ENCODE data around the gene MAML3.

Gene MAML3

DNA sequence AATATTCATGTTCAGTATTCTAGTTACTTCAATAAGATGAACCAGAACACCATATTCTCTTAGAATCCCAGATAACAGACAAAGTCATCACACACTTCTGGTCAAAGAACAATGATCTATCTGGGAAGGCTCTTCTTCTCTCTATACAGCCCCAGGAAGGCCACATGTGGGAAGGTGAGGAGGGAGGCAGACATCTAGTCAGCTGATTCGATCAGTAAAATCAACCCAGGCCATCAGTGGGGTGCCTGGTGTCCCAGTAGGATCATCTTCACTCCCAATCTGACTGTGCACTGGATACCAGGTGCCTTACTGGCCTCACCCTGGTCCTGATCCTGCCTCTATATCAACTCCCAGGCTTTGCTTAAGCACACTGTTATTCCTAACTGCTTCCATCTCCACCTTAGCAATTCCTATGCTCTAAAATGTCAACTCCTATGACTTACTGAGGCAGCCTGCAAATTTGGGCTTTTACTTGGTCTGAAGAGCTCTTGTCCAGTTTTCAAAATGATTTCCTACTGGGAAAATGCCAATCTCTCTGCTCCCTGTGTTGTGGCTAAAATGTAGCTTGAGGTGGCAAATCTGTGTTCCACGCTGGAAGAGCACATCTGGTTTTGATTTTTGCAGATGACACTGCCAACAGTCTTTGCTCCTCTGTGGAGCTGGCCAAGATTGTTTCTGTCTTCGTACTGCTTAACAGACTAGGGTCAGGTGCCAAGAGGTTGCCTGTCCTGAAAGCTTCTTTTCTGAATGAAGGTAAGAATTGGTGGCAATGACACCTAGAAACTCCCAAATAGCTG lies 359.6 kb downstream of the MAML3 start:
- no peaks in the 10 kb centered on the region; the same call in 1 of the 2 replicates for H3K9me3 ChIP-seq (ENCODE audit: control insufficient read depth, insufficient read depth, low read length)
- H3K9ac ChIP-seq (ENCODE audit: low read depth, low read length): no peak overlapping the region
- no peaks in the 10 kb centered on the region for H3K4me1 ChIP-seq (ENCODE audit: insufficient read depth, low read length)
- no peaks in the 10 kb centered on the region for H3K36me3 ChIP-seq (ENCODE audit: insufficient read depth, low read length)

DNA sequence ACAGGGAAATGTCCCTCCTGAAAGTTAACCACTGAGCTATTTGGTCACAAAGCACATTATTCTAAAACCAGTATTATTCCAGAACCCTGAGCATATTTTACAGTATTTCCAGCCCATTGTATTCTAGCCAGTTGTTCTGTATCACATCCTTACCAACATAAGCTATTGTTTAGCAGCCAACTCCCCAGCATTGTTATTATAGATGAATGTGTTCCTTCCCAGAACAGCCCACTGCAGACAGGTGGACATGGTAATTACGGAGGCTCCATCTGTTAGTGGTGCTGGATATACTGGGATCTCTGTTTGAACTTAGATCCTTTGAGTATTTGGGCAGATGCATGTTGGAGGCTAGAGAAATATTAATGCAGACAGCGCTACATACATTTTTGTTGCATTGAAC lies 362.3 kb downstream of the MAML3 start:
- Histone ChIP-seq H3K4me1 (ENCODE audit: insufficient read depth, low read length) (no peaks in the 10 kb centered on the region), H3K9me3 (ENCODE audit: control insufficient read depth, insufficient read depth, low read length) (no peaks in the 10 kb centered on the region; the same call in 1 of the 2 replicates), H3K36me3 (ENCODE audit: insufficient read depth, low read length) (no peaks in the 10 kb centered on the region), H3K9ac (ENCODE audit: low read depth, low read length) (no peak overlapping the region)

DNA sequence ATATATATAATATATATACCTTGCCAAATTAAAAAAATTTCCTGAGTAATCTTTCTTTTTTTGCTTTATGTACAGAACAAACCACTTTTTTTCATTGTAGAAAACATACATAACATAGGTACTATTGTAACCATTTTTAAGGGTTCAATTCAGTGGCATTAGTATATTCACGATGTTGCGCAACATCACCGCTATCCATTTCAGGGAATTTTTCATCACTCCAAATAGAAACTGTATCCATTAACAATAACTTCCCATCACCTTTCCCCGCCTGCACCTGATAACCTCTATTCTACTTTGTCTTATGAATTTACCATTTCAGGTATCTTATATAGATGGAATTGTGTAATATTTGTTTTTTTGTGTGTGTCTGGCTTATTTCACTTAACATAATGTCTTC lies 363.7 kb downstream of the MAML3 start:
- H3K9ac ChIP-seq (ENCODE audit: low read depth, low read length): no peak overlapping the region
- no peaks in the 10 kb centered on the region for H3K9me3 ChIP-seq (ENCODE audit: control insufficient read depth, insufficient read depth, low read length)
- no peaks in the 10 kb centered on the region for H3K4me1 ChIP-seq (ENCODE audit: insufficient read depth, low read length)
- H3K36me3 ChIP-seq (ENCODE audit: insufficient read depth, low read length): no peaks in the 10 kb centered on the region

DNA sequence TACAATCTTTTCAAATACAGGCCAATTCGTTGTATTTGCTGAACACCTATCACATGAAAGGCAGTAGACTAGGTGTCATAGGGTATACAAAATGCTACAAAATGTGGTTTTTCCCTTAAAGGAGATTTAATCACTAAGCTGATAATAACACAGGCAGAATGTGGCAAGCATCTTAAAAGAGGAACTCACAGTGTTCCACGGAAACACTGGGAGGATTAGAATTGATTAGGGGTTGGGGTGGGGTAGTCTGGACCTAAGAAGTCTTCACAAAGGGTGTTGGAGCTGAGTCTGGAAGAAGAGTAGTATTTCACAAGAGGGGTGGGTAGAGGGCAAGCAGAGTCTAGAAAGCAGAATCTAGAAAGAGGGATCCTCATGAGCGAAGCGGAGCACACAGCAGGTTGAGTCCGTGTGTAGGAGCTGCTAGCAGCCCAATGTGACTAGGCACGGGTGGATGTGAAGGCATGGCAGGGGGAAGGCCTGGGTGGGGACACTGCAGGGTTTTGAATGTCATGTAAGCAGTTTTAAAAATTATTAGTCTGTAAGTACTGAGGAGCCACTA lies 364.8 kb downstream of the MAML3 start:
- Histone ChIP-seq H3K36me3 (ENCODE audit: insufficient read depth, low read length) (no peaks in the 10 kb centered on the region), H3K4me1 (ENCODE audit: insufficient read depth, low read length) (peaks cover 4% of the 10 kb centered on the region), H3K9me3 (ENCODE audit: control insufficient read depth, insufficient read depth, low read length) (no peaks in the 10 kb centered on the region), H3K9ac (ENCODE audit: low read depth, low read length) (no peak overlapping the region)

DNA sequence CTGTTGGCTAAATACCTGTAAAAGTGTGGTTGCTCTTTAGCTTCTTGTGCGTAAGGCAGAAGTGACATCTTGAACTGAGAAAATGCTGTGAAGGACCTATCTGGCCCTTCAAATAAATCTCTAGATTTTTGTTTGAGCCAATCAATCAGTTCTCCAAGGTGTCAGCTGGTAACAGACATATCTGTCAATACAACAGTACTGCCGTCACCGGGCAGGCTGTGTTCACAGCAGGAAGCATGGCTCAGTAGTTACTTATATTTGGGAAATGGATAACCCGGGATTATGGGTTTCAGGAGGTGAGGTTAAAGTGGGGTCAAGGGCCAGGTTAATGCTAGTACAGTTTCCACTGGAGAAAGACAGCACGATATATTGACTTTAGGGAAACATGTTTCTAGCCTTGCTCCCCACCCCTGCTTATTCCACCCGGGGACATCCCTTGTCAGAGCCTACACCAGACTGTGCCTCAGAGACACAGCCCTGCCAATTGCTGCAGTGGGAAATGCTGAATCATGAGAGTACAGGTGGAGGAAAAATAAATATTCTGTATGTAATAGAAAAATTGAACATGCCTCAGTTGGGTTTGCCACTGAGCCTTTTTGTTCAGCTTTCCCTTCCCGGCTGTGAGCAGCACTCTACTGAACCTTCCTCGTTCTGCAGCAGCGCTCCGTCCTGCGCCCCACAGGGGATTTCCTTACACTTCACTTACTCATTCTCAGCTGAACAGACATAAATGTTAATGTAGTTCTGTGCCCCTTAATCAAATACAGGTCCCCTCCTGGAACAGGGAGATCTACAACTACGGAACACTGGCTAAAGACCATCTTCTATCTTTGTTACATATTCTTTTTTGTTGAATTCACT lies 367.3 kb downstream of the MAML3 start:
- no peak overlapping the region for H3K9ac ChIP-seq (ENCODE audit: low read depth, low read length)
- H3K4me1 ChIP-seq (ENCODE audit: insufficient read depth, low read length): peaks cover 19% of the 10 kb centered on the region
- H3K9me3 ChIP-seq (ENCODE audit: control insufficient read depth, insufficient read depth, low read length): no peaks in the 10 kb centered on the region
- H3K36me3 ChIP-seq (ENCODE audit: insufficient read depth, low read length): no peaks in the 10 kb centered on the region

DNA sequence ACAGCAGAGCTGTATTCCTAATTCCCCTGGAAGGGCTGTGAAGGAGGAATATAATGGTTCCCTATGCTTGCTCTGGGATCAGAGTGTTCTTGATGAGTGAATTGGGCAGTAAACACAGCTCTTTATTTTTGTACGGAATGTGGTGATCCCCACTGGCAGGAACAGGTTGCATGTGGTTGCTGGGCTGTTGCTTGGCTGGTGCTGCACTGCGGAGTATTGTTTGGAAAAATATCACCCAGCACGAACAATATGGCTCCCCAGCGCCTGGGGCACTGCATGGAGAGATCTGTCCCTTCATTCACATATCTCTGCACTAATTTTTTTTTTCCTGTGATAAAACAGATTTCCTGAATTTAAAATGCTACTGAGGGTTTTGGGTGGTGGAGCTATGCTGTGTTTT lies 368.6 kb downstream of the MAML3 start:
- Histone ChIP-seq H3K4me1 (ENCODE audit: insufficient read depth, low read length) (peaks cover 19% of the 10 kb centered on the region), H3K9ac (ENCODE audit: low read depth, low read length) (no peak overlapping the region), H3K9me3 (ENCODE audit: control insufficient read depth, insufficient read depth, low read length) (no peaks in the 10 kb centered on the region), H3K36me3 (ENCODE audit: insufficient read depth, low read length) (no peaks in the 10 kb centered on the region)

DNA sequence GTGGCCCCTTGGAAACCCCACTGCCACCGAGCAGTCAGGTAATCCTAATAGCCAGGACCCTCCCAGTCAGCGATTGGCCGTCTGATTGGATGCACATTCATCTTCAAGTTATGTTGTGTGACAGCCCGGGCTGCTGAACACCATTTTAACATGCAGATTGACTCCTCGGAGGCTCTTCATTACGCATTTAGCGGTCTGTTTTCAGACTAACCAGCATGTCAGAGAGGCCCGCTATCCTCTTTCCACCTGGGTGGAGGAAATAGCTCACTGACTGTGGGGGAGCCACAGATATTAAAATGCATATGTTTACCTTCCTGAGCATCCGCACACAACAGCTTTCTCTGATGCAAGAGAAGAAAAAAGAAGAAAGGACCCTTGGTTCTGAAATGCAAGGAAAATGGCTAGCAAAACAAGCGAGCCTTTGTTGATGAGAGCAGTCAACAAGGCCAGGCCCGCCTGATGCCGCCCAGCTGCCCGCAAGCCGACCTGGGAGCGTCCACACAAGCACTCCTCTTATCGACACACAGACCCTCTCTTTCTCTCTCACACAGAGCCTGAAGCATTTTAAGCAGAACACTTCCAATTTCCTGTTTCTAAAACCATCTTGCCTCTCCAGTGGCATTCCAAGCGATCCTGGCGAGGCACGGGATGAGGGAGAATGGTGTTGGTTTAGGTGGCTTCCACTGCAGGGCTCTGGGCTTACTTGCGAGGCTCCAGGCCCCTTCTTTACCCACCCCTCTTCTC lies 370.1 kb downstream of the MAML3 start:
- no peaks in the 10 kb centered on the region for H3K36me3 ChIP-seq (ENCODE audit: insufficient read depth, low read length)
- peaks cover 19% of the 10 kb centered on the region for H3K4me1 ChIP-seq (ENCODE audit: insufficient read depth, low read length)
- no peak overlapping the region for H3K9ac ChIP-seq (ENCODE audit: low read depth, low read length)
- no peaks in the 10 kb centered on the region for H3K9me3 ChIP-seq (ENCODE audit: control insufficient read depth, insufficient read depth, low read length)

DNA sequence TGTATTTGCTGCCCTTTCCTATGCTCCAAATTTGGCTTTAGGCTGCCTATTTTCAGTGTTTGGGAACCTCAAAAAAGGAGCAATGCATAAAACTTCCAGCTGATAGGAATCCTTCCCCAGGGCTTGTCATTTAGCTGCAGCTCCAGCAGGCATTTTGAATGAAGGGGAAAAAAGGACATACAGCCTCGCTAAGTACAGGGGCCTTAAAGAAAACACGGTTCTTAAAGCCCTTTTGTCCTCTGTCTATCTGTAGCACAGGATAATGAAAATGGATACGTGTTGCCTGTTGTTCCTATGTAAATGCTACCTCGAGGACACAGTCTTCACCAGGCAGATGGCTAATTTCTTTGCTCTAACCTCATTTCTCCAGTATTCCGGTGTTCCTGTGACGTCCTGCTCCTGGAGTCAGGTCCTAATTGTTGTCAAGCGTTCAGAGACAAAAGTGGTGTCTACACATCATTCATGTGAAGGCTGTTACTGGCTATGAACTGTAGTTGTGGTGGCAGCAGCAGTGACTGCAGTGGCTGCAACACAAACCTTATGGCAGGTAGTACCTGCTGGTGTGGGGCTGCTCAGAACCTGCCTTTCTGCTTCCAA lies 371.0 kb downstream of the MAML3 start:
- Histone ChIP-seq H3K4me1 (ENCODE audit: insufficient read depth, low read length) (peaks cover 19% of the 10 kb centered on the region), H3K9me3 (ENCODE audit: control insufficient read depth, insufficient read depth, low read length) (no peaks in the 10 kb centered on the region), H3K36me3 (ENCODE audit: insufficient read depth, low read length) (no peaks in the 10 kb centered on the region), H3K9ac (ENCODE audit: low read depth, low read length) (no peak overlapping the region)

DNA sequence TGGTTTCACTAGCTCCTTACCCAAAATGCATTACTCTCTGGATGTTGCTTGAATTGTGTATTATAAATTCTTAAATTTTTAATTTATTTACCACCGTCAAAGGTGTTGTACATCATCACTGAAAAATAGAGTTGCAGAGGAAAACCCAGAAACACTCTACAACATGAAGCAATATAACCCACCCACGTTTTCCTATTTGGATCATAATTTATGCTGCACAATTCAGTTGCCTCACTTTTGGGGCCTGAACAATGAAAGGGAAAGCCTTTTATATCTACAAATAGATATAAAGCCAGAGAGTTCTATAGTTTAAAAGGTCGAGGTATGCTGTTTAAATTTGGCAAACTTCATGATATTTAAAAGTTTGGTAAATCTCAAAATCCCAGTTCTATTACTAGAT lies 372.9 kb downstream of the MAML3 start:
- no peak overlapping the region for H3K9ac ChIP-seq (ENCODE audit: low read depth, low read length)
- H3K36me3 ChIP-seq (ENCODE audit: insufficient read depth, low read length): no peaks in the 10 kb centered on the region
- H3K9me3 ChIP-seq (ENCODE audit: control insufficient read depth, insufficient read depth, low read length): no peaks in the 10 kb centered on the region
- peaks cover 20% of the 10 kb centered on the region for H3K4me1 ChIP-seq (ENCODE audit: insufficient read depth, low read length)

DNA sequence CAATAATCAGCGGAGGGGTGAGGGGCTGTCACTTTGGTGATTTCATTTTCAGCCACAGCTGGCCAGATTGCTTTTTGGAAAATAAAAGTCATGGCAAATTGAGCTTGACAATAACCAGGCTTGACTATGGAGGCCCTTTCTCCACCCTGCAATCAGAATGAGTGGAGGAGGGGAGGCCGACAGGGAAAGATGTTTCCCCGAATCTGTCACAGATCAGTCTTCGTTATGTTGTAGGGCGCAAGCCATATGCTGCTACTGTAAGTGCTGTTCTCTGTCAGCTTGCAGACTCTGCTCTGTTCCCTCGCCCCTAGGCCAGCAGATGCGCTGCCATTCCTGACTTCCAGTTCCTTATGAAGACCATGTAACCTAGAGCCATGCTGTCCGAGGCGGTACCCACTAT lies 374.3 kb downstream of the MAML3 start:
- Histone ChIP-seq H3K9ac (ENCODE audit: low read depth, low read length) (no peak overlapping the region), H3K36me3 (ENCODE audit: insufficient read depth, low read length) (no peaks in the 10 kb centered on the region), H3K9me3 (ENCODE audit: control insufficient read depth, insufficient read depth, low read length) (no peaks in the 10 kb centered on the region), H3K4me1 (ENCODE audit: insufficient read depth, low read length) (peaks cover 32% of the 10 kb centered on the region)

DNA sequence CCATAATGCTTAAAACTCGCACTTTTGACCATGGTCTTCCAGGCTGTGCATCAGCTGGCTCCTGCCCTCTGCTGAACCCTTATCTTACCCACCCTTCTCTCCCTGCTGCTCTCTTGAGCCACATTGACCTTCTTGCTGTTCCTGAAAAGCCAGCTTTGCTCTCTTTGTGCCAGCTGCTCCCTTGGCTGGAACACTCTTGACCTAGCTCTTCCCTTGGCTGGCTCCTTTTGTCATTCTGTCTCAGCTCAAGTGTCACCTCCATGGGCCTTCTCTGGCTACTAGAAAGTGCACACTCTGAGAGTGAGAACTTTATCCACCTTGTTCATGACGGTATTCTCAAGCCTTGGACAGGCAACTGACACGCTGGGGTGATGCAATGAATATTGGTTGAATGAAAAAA lies 376.2 kb downstream of the MAML3 start:
- H3K36me3 ChIP-seq (ENCODE audit: insufficient read depth, low read length): no peaks in the 10 kb centered on the region
- no peaks in the 10 kb centered on the region for H3K9me3 ChIP-seq (ENCODE audit: control insufficient read depth, insufficient read depth, low read length)
- no peak overlapping the region for H3K9ac ChIP-seq (ENCODE audit: low read depth, low read length)
- H3K4me1 ChIP-seq (ENCODE audit: insufficient read depth, low read length): peaks cover 15% of the 10 kb centered on the region

DNA sequence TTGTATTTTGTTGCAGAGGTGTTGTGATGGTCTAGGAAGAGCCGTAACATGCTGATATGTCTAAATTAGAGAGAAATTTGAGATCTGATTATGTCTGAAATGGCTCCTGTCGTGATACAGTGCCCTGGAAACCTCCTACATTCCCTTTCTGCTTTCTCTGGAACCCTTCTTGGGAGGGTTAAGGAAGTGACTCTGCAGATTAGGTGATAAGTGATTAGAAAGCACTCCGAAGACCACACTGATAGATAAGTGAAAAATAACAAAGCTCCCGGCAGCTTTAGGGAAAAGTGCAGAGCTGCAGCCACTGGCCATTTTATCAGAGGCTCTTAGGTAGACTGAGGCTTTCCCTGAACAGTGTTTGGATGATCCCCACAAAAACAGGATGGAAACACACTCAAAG lies 377.7 kb downstream of the MAML3 start:
- no peaks in the 10 kb centered on the region for H3K9me3 ChIP-seq (ENCODE audit: control insufficient read depth, insufficient read depth, low read length)
- H3K36me3 ChIP-seq (ENCODE audit: insufficient read depth, low read length): no peaks in the 10 kb centered on the region
- H3K4me1 ChIP-seq (ENCODE audit: insufficient read depth, low read length): peaks cover 13% of the 10 kb centered on the region
- no peak overlapping the region for H3K9ac ChIP-seq (ENCODE audit: low read depth, low read length)

DNA sequence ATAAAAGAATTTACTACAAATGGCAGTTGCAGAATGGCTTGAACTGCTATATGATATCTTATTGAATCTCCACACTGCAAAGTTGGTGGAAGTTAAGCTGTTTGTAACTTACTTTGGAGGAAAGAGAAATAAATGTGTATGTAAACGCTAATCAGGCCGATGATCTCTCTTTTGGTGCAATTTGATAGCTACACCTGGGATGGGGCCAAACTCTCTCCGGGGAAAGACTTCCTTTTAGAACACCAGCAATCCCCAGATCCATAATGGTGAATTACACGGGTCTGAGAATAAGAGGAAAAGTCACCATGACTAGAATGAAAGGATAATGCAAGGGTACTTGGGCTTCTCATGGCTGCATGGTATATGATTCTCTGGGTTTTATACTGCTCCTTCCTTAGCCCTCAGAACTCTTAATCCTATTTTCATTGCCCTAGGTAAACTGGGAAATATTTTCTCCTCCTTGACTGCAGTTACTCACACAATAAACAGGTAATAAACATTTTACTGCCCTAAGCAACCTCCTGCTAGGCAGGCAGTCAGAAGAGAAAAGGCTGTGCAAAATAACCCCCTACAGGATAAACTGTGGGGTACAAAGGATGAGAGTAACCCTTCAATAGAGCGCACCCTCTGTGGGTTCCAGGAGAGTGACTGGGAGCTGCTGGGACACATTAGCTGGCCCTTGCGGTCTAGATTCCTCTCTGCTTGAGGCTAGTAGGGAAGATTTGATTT lies 379.1 kb downstream of the MAML3 start:
- Histone ChIP-seq H3K36me3 (ENCODE audit: insufficient read depth, low read length) (no peaks in the 10 kb centered on the region), H3K9me3 (ENCODE audit: control insufficient read depth, insufficient read depth, low read length) (no peaks in the 10 kb centered on the region), H3K4me1 (ENCODE audit: insufficient read depth, low read length) (peaks cover 13% of the 10 kb centered on the region), H3K9ac (ENCODE audit: low read depth, low read length) (no peak overlapping the region)
